Astrocyte (in vitro differentiated cells and primary cell): ENCODE results near the gene FFAR3. TPM values are rescaled to one million over a fixed set of nuclear protein-coding genes. Genes with fewer than 3 reads are reported as not detected.

Experiments used
- DNase-seq: peaks from one replicate; pipeline ENCODE4 v3.0.0-alpha.2; 2010; ENCODE audit warnings: low read depth
- FAIRE-seq: peaks from 2 replicates; lab custom pipeline; 2011; peaks lifted over from hg19 to GRCh38; lab: Jason Lieb, UNC
- H2AFZ ChIP-seq: 2 replicates; pipeline ENCODE4 v1.6.0; 2012; ENCODE audit warnings: low read depth, low read length, inconsistent platforms
- H3K27ac ChIP-seq: 2 replicates; pipeline ENCODE4 v1.5.1; 2011; ENCODE audit warnings: low read depth, low read length, inconsistent platforms
- H3K27me3 ChIP-seq: 2 replicates; pipeline ENCODE4 v1.6.0; 2011; ENCODE audit warnings: low read length, inconsistent platforms; ENCODE audit not compliant: insufficient read depth
- H3K36me3 ChIP-seq: 2 replicates; pipeline ENCODE4 v1.5.1; 2011; ENCODE audit warnings: low read length, inconsistent platforms; ENCODE audit not compliant: insufficient read depth
- H3K4me1 ChIP-seq: 2 replicates; pipeline ENCODE4 v1.5.1; 2011; ENCODE audit warnings: low read length, inconsistent platforms; ENCODE audit not compliant: insufficient read depth
- H3K4me2 ChIP-seq: 2 replicates; pipeline ENCODE4 v1.6.0; 2012; ENCODE audit warnings: low read length, inconsistent platforms
- H3K4me3 ChIP-seq: 2 replicates; pipeline ENCODE4 v1.5.1; 2011; ENCODE audit warnings: low read depth, mild to moderate bottlenecking, low read length, inconsistent platforms; ENCODE audit not compliant: insufficient read depth
- H3K79me2 ChIP-seq: 2 replicates; pipeline ENCODE4 v1.6.0; 2012; ENCODE audit warnings: mild to moderate bottlenecking, low read length, inconsistent platforms; ENCODE audit not compliant: insufficient read depth
- H3K9ac ChIP-seq: 2 replicates; pipeline ENCODE4 v1.6.0; 2012; ENCODE audit warnings: mild to moderate bottlenecking, low read length, inconsistent platforms
- H3K9me3 ChIP-seq: 2 replicates; pipeline ENCODE4 v1.5.1; 2012; ENCODE audit warnings: low read depth, mild to moderate bottlenecking, low read length, inconsistent platforms; ENCODE audit not compliant: insufficient read depth
- H4K20me1 ChIP-seq: 2 replicates; pipeline ENCODE4 v1.6.0; 2012; ENCODE audit warnings: low read length, inconsistent platforms; ENCODE audit not compliant: insufficient read depth
- H3K27ac Mint-ChIP-seq: one replicate; pipeline ENCODE4 v1.8.0; 2021; ENCODE audit warnings: mild to moderate bottlenecking, mixed read lengths; ENCODE audit not compliant: unreplicated experiment
- H3K27me3 Mint-ChIP-seq: one replicate; pipeline ENCODE4 v1.8.0; 2021; ENCODE audit warnings: low read depth, mixed read lengths; ENCODE audit not compliant: unreplicated experiment
- H3K36me3 Mint-ChIP-seq: one replicate; pipeline ENCODE4 v1.8.0; 2021; ENCODE audit warnings: low read depth, mixed read lengths; ENCODE audit not compliant: unreplicated experiment
- H3K4me1 Mint-ChIP-seq: one replicate; pipeline ENCODE4 v1.8.0; 2021; ENCODE audit warnings: low read depth, mixed read lengths; ENCODE audit not compliant: unreplicated experiment
- H3K4me3 Mint-ChIP-seq: one replicate; pipeline ENCODE4 v1.8.0; 2021; ENCODE audit warnings: mild to moderate bottlenecking, moderate library complexity, mixed read lengths; ENCODE audit not compliant: unreplicated experiment
- H3K9me3 Mint-ChIP-seq: one replicate; pipeline ENCODE4 v1.8.0; 2021; ENCODE audit warnings: mild to moderate bottlenecking, mixed read lengths; ENCODE audit not compliant: unreplicated experiment
- CTCF ChIP-seq: IDR thresholded peaks from 2 replicates; pipeline ENCODE4 v1.5.1; 2011; ENCODE audit warnings: low read depth, mild to moderate bottlenecking, inconsistent platforms, low read length, moderate library complexity; ENCODE audit not compliant: insufficient read depth
- EZH2 ChIP-seq: IDR thresholded peaks from 2 replicates; pipeline ENCODE4 v1.6.1; 2012; ENCODE audit warnings: mild to moderate bottlenecking, low read length, inconsistent platforms; ENCODE audit not compliant: insufficient read depth
- total RNA-seq: library from RNA; stranded (reverse); gene quantifications from 2 replicates; pipeline ENCODE4 v1.2.1, GENCODE V29; 2021

The FFAR3 gene
- total RNA-seq, 1 donor from 2014 or later, result not detected

- Mint-ChIP-seq H3K9me3 (no peaks in the 10 kb centered on the region), H3K4me1 (peaks cover 3% of the 10 kb centered on the region), H3K4me3 (no peak overlapping the region), H3K27me3 (peaks cover 67% of the 10 kb centered on the region), H3K27ac (no peak overlapping the region), H3K36me3 (no peaks in the 10 kb centered on the region)
- Histone ChIP-seq H3K36me3 (no peaks in the 10 kb centered on the region), H3K27ac (no peak overlapping the region), H2AFZ (no peak overlapping the region), H3K4me3 (no peak overlapping the region), H3K9ac (no peak overlapping the region), H3K9me3 (no peaks in the 10 kb centered on the region), H3K4me1 (no peaks in the 10 kb centered on the region), H3K79me2 (no peaks in the 10 kb centered on the region), H3K4me2 (no peak overlapping the region), H3K27me3 (peaks cover 3% of the 10 kb centered on the region), H4K20me1 (no peaks in the 10 kb centered on the region)
- FAIRE-seq (no peak), DNase-seq (no peak)
- no peak for TF ChIP-seq CTCF
Measured at GRCh38 chr19:35346193-35347052, 11.8 kb upstream of the FFAR3 start.

- Histone ChIP-seq H3K27ac (no peak within 1 kb of the TSS), H3K4me2 (no peak within 1 kb of the TSS), H3K4me1 (no peaks in the 10 kb centered on the region), H3K36me3 (no peaks in the 10 kb centered on the region), H4K20me1 (no peaks in the 10 kb centered on the region), H3K79me2 (no peaks in the 10 kb centered on the region), H3K9me3 (no peaks in the 10 kb centered on the region), H3K4me3 (no peak within 1 kb of the TSS), H3K27me3 (peaks cover 3% of the 10 kb centered on the region), H2AFZ (no peak within 1 kb of the TSS), H3K9ac (no peak within 1 kb of the TSS)
- peaks cover 3% of the 10 kb centered on the region for H3K4me1 Mint-ChIP-seq
- TF ChIP-seq CTCF (no peak), EZH2 (no peak)
- H3K27me3 Mint-ChIP-seq, result peaks cover 58% of the 10 kb centered on the region
- H3K36me3 Mint-ChIP-seq, result no peaks in the 10 kb centered on the region
- H3K4me3 Mint-ChIP-seq, result no peak within 1 kb of the TSS
- DNase-seq (no peak), FAIRE-seq (no peak)
- no peak within 1 kb of the TSS for H3K27ac Mint-ChIP-seq
- no peaks in the 10 kb centered on the region for H3K9me3 Mint-ChIP-seq
Measured at GRCh38 chr19:35347171-35347929, 10.9 kb upstream of the FFAR3 start, which contains the start of gene FFAR1. Gene FFAR1 (plus strand): TSS chr19:35347902. CDS start chr19:35351552, 3,650 bp downstream.
